Adipocyte (in vitro differentiated cells): ENCODE measurements around the gene DGKB.

ENCODE experiments used
- DNase-seq: peaks from one replicate; pipeline ENCODE4 v3.0.0-alpha.2; 2015; ENCODE audit warnings: low read depth
- H3K27me3 ChIP-seq: replicated peaks from 2 replicates; pipeline ENCODE4 v1.7.0; 2013; ENCODE audit warnings: mild to moderate bottlenecking, low read length, moderate library complexity; ENCODE audit not compliant: control insufficient read depth, insufficient read depth
- H3K36me3 ChIP-seq: 2 replicates; pipeline ENCODE4 v1.7.0; 2013; ENCODE audit warnings: low read length, mild to moderate bottlenecking, moderate library complexity; ENCODE audit not compliant: control insufficient read depth, insufficient read depth, severe bottlenecking
- H3K4me1 ChIP-seq: 2 replicates; pipeline ENCODE4 v1.7.0; 2013; ENCODE audit warnings: mild to moderate bottlenecking, low read length, moderate library complexity; ENCODE audit not compliant: control insufficient read depth, insufficient read depth
- H3K4me3 ChIP-seq: 2 replicates; pipeline ENCODE4 v1.7.0; 2013; ENCODE audit warnings: mild to moderate bottlenecking, low read length, moderate library complexity
- H3K9ac ChIP-seq: 2 replicates; pipeline ENCODE4 v1.7.0; 2013; ENCODE audit warnings: mild to moderate bottlenecking, low read length, moderate library complexity
- H3K9me3 ChIP-seq: 2 replicates; pipeline ENCODE4 v1.7.0; 2013; ENCODE audit warnings: mild to moderate bottlenecking, low read length, moderate library complexity; ENCODE audit not compliant: control insufficient read depth

The DGKB gene

GRCh38 chr7:14902589-14903067, at the start of gene DGKB:
TSS of gene DGKB (minus strand) at chr7:14902751.
- H3K27me3 ChIP-seq, result peaks cover 19% of the 10 kb centered on the region
- no peak within 1 kb of the TSS for H3K9ac ChIP-seq
- H3K36me3 ChIP-seq, result no peaks in the 10 kb centered on the region
- peak within 1 kb of the TSS; percentile 75 for H3K4me3 ChIP-seq
- peak; percentile 45 for DNase-seq
- H3K9me3 ChIP-seq, result no peaks in the 10 kb centered on the region
- peaks cover 32% of the 10 kb centered on the region for H3K4me1 ChIP-seq

- H3K9me3 ChIP-seq, result no peaks in the 10 kb centered on the region
- no peaks in the 10 kb centered on the region for H3K27me3 ChIP-seq
- H3K4me1 ChIP-seq, result no peaks in the 10 kb centered on the region
- H3K36me3 ChIP-seq, result no peaks in the 10 kb centered on the region
- no peak overlapping the region for H3K9ac ChIP-seq
- no peak for DNase-seq
- H3K4me3 ChIP-seq, result no peak overlapping the region
Measured at GRCh38 chr7:14950013-14950412, 47.5 kb upstream of the DGKB start.

DNA sequence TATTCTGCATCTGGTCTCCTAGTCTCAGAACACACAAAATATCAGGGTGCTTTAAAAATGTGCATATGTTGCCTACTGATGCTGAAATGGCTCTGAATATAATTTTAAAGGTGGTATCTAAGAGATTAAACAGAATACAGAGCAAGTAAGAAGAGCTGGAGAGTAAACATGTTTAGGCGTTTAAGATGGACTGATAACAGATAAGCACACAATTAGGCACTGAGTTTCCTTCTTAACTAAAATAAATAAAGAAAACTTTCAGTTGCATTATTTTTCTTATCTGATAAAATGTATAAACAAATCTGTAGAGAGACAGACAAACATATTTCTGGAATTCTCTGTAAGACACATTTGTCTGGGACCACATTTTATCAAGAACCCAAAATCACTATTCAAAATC, 35.6 kb upstream of the DGKB start:
- Histone ChIP-seq H3K4me3 (no peak overlapping the region), H3K27me3 (no peaks in the 10 kb centered on the region), H3K9me3 (no peaks in the 10 kb centered on the region), H3K36me3 (no peaks in the 10 kb centered on the region), H3K4me1 (peaks cover 4% of the 10 kb centered on the region), H3K9ac (no peak overlapping the region)
- DNase-seq, result no peak

- Histone ChIP-seq H3K27me3 (no peaks in the 10 kb centered on the region), H3K9ac (no peak overlapping the region)
- no peak for DNase-seq
Measured at GRCh38 chr7:14937581-14937980, 35.0 kb upstream of the DGKB start.

DNA sequence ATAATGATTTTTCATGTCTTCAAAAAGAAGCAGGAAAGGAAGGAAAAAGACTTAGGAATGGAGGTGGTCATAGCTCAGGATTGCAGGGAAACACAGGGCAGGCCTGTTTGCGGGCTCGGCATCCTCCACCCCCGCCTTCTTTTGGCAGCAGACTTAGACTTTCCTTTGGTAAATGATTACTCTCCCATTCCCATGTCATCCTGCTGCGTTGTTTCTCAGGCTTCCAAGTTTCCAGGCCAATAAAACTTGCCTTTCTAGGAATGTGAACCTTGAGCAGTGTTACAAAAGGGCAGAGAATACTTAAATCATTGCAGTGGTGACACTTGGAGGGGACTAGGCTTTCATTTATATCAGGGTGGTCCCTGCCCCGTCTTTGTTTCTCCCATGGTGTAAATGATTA, 34.0 kb upstream of the DGKB start:
- H3K4me1 ChIP-seq, result peaks cover 4% of the 10 kb centered on the region
- no peaks in the 10 kb centered on the region for H3K36me3 ChIP-seq
- H3K4me3 ChIP-seq, result no peak overlapping the region
- H3K9ac ChIP-seq, result no peak overlapping the region
- no peaks in the 10 kb centered on the region for H3K27me3 ChIP-seq
- DNase-seq, result no peak
- H3K9me3 ChIP-seq, result no peaks in the 10 kb centered on the region

More at GRCh38 chr7:14937581-14937980, 35.0 kb upstream of the DGKB start:
- no peaks in the 10 kb centered on the region for H3K9me3 ChIP-seq
- peaks cover 4% of the 10 kb centered on the region for H3K4me1 ChIP-seq
- no peak overlapping the region for H3K4me3 ChIP-seq
- H3K36me3 ChIP-seq, result no peaks in the 10 kb centered on the region

DNA sequence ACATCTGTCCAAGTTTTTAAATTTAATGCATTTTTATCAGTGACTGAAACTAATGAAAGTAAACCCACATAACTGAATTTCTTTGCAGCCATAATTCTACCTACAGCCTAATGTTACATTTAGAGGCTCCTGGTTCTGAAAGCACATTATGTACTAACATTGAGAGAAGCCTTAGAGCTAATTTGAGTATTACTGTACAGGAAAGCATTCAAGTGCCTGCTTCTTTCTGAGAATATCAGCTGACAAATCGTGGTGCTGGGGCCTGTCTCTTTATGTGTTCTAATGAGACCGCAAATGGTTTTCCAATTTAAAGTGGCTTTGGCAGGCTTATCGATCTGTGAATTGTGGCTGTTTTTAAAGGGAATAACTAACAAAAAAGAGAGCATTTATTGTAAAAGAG, 32.3 kb upstream of the DGKB start:
- peaks cover 4% of the 10 kb centered on the region for H3K4me1 ChIP-seq
- no peak for DNase-seq
- H3K9me3 ChIP-seq, result no peaks in the 10 kb centered on the region
- no peaks in the 10 kb centered on the region for H3K36me3 ChIP-seq
- no peaks in the 10 kb centered on the region for H3K27me3 ChIP-seq
- H3K9ac ChIP-seq, result no peak overlapping the region
- H3K4me3 ChIP-seq, result no peak overlapping the region

GRCh38 chr7:14931511-14932215, 29.1 kb upstream of the DGKB start:
- Histone ChIP-seq H3K4me1 (peaks cover 3% of the 10 kb centered on the region), H3K9ac (no peak overlapping the region), H3K36me3 (no peaks in the 10 kb centered on the region), H3K4me3 (no peak overlapping the region), H3K27me3 (no peaks in the 10 kb centered on the region), H3K9me3 (no peaks in the 10 kb centered on the region)
- no peak for DNase-seq

- peak; percentile 42 for DNase-seq
- Histone ChIP-seq H3K4me3 (no peak overlapping the region), H3K27me3 (no peaks in the 10 kb centered on the region), H3K4me1 (no peaks in the 10 kb centered on the region), H3K36me3 (no peaks in the 10 kb centered on the region), H3K9me3 (no peaks in the 10 kb centered on the region), H3K9ac (peak overlapping the region; percentile 39)
Measured at GRCh38 chr7:14924398-14924797, 21.8 kb upstream of the DGKB start.

DNA sequence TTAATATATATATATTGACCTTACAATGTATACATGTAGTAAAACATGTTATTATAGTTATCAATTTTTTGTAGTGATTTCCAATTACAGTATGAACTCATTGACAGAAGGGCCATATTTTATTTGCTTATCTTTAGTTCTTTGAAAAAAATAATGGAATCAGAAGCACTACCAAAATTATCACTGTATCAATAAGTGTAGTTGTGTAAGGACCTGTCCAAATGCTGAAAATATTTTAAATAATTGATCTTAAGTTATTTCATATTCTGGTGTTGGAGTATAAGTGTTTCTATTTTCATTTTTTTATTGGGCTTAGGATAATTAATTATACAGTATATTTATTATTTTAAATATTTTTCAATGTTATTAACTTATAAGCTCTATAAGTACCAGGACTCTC, 8.5 kb upstream of the DGKB start:
- H3K36me3 ChIP-seq, result no peaks in the 10 kb centered on the region
- DNase-seq, result no peak
- no peaks in the 10 kb centered on the region for H3K9me3 ChIP-seq
- no peaks in the 10 kb centered on the region for H3K4me1 ChIP-seq
- no peak overlapping the region for H3K4me3 ChIP-seq
- no peak overlapping the region for H3K9ac ChIP-seq
- no peaks in the 10 kb centered on the region for H3K27me3 ChIP-seq

DNA sequence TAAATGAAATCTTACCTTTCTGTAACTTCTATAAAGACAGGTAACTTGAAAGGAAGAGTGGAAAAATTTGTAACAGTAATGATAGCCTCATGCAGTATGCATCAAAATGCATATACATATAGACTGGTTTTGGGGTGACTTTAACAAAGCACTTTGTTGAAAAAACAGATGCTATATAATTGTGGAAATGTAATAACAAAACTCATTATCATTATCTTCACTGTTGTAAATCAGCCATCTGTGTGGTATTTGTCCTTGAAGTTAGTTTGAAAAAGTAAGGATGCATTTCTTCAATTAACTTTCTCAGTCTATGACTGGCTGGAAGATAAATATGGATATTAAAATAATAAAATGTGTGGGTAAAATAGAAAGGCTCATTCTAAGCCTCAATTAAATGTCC, 6.1 kb upstream of the DGKB start:
- no peak for DNase-seq
- Histone ChIP-seq H3K36me3 (no peaks in the 10 kb centered on the region), H3K27me3 (peaks cover 3% of the 10 kb centered on the region), H3K4me3 (no peak overlapping the region), H3K9me3 (no peaks in the 10 kb centered on the region), H3K4me1 (peaks cover 7% of the 10 kb centered on the region), H3K9ac (no peak overlapping the region)

GRCh38 chr7:14905764-14906163, 3.2 kb upstream of the DGKB start:
- no peak overlapping the region for H3K4me3 ChIP-seq
- H3K9me3 ChIP-seq, result no peaks in the 10 kb centered on the region
- H3K27me3 ChIP-seq, result peaks cover 19% of the 10 kb centered on the region
- no peak overlapping the region for H3K9ac ChIP-seq
- peaks cover 22% of the 10 kb centered on the region for H3K4me1 ChIP-seq
- no peak for DNase-seq
- no peaks in the 10 kb centered on the region for H3K36me3 ChIP-seq

- peaks cover 19% of the 10 kb centered on the region for H3K27me3 ChIP-seq
- DNase-seq, result no peak
Measured at GRCh38 chr7:14900051-14900450, 2.5 kb downstream of the DGKB start.

More at GRCh38 chr7:14900051-14900450, 2.5 kb downstream of the DGKB start:
- no peak overlapping the region for H3K9ac ChIP-seq
- H3K4me3 ChIP-seq, result no peak overlapping the region
- peaks cover 32% of the 10 kb centered on the region for H3K4me1 ChIP-seq
- no peaks in the 10 kb centered on the region for H3K36me3 ChIP-seq
- H3K9me3 ChIP-seq, result no peaks in the 10 kb centered on the region
